Erythroblast (primary cell): ENCODE measurements around the gene TRMU.

Source experiments
- DNase-seq, 2 experiments: peaks; one replicate each; lab custom pipeline; 2025; lab: John Stamatoyannopoulos, UW
- GATA1 ChIP-seq: IDR thresholded peaks from 2 replicates; pipeline ENCODE4 v1.6.1; 2011; ENCODE audit warnings: low read depth, mild to moderate bottlenecking, control low read depth, low read length, moderate library complexity
- POLR2A ChIP-seq: IDR thresholded peaks from 2 replicates; pipeline ENCODE4 v1.6.1; 2011; ENCODE audit warnings: mild to moderate bottlenecking, low read length

The TRMU gene

DNA sequence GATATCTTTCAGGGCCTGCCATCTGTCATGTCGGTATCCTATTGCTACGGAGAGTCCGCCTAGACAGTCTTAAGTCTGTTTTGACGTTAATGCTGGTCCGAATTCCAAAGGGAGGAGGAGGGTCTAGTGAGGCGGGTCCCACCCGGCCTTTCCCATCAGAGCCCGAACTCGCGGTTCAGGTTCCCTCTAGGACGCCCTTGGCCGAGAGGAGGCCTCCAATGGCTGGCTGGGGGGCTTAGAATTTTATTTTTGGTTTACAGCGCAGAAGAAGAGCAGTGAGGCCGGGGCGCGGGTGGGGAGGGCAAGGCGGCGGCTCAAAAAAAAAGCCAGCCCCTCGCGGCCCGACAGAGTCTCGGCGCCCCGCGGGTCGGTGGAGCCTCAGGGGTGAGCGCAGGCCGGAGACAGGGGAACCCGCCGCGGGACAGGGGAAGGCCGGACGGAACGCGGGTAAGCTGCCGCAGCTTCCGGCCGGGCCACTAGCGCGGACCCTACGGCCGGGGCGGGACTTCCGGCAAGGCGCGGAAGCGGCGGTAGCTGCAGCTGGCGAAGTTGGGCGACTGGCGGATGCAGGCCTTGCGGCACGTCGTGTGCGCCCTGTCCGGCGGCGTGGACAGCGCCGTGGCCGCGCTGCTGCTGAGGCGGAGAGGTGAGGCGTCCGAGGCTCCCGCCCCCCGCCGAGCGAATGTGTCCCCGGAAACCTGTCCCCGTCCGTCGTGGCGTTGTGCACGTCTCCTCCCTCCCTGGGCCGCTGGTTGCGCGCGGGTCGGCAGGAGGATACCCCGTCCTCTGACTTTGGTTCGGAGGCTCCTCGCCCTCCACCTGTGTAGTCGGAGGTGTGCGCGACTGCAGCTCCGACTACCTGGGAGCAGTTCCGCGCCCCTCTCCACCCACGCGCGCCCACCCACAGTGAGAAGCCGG, at the start of gene TRMU:
Gene TRMU (plus strand): TSS at position 514 of the 918 bp plus-strand sequence. CDS start 51 bp downstream, at position 565.
- TF ChIP-seq GATA1 (no peak), POLR2A (peak; percentile 74)
- peak; percentile 91 to 92 for DNase-seq

DNA sequence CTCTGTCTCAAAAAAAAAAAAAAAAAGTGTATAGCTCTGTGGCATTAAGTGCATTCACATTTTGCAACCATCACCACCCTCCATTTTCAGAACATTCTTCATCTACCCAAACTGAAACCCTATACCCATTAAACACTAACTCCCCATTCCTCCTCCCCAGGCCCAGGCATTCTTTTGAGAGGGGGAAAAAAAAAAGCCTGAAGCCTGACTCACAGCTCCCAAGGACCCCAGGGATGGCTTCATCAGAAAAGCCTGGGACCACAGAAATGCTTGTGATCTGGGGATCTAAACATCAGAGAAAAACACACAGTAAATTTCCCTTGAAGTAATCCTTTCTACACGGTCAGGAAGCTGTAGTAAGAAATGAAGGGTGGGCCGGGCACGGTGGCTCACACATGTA, 49.5 kb upstream of the TRMU start:
- no peak for DNase-seq
- no peak for TF ChIP-seq POLR2A
- no peak for TF ChIP-seq GATA1

- DNase-seq, result no peak
- TF ChIP-seq POLR2A (no peak), GATA1 (no peak)
Measured at GRCh38 chr22:46286941-46287872, 48.3 kb upstream of the TRMU start.

- no peak for DNase-seq
- TF ChIP-seq GATA1, result no peak
- TF ChIP-seq POLR2A, result peak; percentile 3
Measured at GRCh38 chr22:46287873-46288751, 47.4 kb upstream of the TRMU start.

- TF ChIP-seq POLR2A (no peak), GATA1 (no peak)
Measured at GRCh38 chr22:46288846-46289243, 46.7 kb upstream of the TRMU start.

GRCh38 chr22:46289244-46289891, 46.1 kb upstream of the TRMU start:
- TF ChIP-seq GATA1 (no peak), POLR2A (no peak)
- no peak for DNase-seq

More at GRCh38 chr22:46288846-46289243, 46.7 kb upstream of the TRMU start:
- DNase-seq, result no peak

DNA sequence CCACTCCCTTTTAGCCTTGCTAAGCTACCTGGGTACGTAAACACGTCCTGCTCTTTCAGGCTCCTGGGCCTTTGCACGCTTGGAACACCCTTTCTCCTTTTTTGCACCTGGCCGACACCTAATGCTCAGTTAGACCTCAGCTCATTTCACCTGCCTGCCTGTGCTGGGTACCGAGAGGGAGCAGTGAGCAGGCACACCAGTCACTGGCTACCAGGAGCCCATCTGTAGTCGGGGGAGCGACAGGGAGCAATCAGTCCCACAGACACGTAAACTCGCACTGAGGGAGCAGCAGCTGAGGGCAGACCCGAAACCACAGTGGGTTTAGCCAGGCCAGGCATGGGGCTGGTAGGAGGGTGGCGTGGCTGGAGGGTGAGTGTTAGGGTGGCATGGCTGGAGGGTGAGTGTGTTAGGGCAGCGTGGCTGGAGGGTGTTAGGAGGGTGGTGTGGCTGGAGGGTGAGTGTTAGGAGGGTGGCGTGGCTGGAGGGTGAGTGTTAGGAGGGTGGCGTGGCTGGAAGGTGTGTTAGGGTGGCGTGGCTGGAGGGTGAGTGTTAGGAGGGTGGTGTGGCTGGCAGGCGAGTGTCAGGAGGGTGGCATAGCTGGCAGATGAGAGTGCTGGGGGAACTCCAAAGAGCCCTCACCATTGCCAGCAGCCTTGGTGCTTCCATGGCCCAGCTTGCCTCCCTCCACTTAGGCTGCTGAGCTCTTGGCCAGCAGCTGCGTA, 45.2 kb upstream of the TRMU start:
- DNase-seq, result no peak
- TF ChIP-seq GATA1 (no peak), POLR2A (no peak)

DNA sequence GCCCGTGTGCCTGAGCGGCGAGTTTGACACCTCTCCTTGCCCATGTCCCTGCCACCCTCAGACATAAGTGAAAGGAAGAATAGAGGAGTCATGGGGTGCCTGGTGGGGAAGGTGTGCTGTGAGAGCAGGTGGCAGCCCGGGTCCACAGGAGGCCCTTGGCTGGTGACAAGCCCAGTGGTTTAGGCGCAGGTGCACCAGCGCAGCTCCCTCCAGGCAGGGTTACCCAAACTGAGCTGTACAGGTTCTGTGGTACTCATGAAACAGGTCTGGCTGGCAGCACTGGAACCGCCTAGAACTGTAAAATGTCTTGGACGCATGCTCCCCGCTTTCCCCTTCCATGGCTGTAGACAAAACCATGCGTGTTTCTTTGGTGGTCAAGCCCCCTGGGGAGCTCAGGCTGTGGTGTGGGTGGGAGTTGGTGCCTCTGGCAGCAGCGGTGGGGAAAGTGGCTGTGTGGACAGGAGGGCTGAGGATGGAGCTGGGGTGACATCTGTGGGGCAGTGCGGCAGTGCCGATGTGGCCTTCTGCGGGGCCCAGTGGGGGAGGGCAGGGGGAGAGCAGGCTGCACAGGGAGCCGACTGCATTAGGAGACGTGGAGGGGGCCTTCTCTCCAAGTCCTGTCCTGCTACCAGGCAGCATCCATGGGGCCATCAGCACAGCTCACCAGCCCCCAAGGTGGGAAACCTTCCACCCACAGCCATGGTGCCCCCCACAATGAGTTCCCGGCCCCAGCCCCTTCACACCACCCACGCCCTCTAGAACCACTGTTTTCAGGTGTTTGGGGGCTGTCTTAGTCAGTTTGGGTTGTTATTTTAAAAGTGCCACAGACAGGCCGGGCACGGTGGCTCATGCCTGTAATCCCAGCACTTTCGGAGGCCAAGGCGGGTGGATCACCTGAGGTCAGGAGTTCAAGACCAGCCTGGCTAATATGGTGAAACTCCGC, 44.4 kb upstream of the TRMU start:
- TF ChIP-seq GATA1 (no peak), POLR2A (no peak)
- no peak for DNase-seq

DNA sequence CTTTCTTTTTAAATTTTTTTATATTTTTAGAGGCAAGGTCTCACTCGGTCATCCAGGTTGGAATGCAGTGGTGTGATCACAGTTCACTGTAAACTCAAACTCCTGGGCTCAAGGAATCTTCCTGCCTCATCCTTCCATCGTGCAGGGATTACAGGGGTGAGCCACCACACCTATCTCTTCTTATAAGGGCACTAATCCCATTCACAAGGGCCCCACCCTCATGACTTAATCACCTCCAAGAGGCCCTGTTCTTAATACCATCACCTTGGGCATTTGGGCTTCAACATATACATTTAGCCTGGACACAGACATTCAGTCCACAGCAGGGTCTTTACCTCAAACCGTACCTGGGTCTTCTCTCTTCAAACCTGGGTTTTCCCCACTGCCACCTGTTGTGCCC, 43.3 kb upstream of the TRMU start:
- no peak for DNase-seq
- TF ChIP-seq POLR2A (no peak), GATA1 (no peak)

DNA sequence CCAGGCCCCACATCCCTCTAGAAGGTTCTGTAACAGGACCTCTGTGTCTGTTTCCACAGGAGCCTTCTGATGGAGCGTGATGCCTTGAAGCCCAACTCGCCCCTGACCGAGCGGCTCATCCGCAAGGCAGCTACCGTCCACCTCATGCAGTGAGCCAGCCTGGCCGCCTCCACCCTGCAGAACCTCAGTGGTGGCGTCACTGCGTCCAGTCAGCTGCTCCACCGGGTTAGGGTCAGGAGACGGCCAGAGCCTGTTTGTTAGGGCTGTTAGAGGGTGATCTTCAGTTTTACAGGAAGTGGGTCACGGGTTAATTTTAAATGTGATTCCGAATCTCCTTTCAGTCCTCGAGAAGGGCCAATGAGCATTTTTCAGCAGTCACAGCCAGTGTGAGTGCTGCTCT, 42.8 kb upstream of the TRMU start:
- no peak for TF ChIP-seq POLR2A
- no peak for TF ChIP-seq GATA1
- DNase-seq, result no peak

- no peak for DNase-seq
- no peak for TF ChIP-seq GATA1
- TF ChIP-seq POLR2A, result no peak
Measured at GRCh38 chr22:46293577-46294260, 41.8 kb upstream of the TRMU start.
